Stimulated activated CD4-positive, alpha-beta T cell treated with anti-CD3 and anti-CD28 coated beads, Interleukin-4, amount 100 ng/mL, for 24 hours (primary cell): ENCODE results near the gene KRTAP2-4.
"Not testable (repeated sequence)": the region's sequence is repeated elsewhere in the genome, so short reads cannot be mapped to it uniquely, and the experiment has no call there.

Experiments used
- DNase-seq: peaks from one replicate; pipeline ENCODE4 v3.0.0-alpha.2; 2020

Gene KRTAP2-4

DNA sequence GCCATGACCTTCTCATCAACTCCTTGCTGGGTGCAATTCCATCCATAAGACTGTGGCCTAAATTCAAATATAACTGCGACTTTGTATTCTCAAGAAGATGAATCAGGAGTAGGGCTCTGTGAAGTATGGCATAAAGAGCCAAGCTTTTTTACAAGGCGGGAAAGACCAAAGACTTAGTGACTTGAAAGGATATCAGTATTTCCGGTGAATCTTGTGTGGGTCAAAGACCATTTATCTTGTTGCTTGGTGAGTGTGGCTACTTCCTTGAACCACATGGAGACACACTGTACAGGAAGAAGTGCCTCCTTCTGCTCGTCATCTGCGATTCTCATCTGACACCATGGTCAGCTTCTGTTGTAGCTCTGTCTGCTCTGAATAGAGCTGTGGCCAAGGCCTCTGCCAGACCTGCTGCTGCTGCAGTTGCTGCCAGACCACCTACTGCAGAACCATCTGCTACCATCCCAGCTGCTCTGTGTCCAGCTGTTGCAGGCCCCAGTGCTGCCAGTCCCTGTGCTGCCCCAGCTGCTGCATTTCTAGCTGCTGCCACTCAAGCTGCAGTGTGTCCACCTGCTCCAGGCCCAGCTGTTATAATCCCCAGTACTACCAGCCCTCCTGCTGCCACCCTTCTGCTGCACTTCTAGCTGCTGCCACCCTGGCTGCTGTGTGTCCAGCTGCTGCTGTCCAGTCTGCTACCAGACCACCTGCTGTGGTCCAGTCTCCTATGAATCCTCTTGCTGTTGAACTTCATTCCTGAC is 6.1 kb upstream of the KRTAP2-4 start:
- DNase-seq: no peak

- DNase-seq: no peak
Measured at GRCh38 chr17:41069031-41069430, 3.4 kb upstream of the KRTAP2-4 start.

DNA sequence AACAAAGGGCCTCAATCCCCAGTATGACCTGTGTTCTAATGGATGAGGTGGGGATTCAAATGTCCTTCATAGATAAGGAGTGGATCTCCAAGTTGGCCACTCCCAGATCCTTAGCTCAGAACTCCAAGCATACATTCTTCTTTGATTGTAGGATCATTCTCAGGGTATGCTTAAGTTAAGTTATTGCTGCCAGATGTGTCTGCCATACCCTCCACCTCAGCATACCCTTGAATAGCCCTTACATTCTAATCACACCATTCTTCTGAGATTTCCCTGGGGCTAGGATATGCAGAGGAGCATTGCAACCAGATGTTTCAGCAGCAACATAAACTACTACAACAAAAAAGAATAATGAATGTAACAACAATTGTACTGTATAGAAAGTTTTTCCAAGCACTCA is 1.6 kb upstream of the KRTAP2-4 start:
- DNase-seq: no peak

DNA sequence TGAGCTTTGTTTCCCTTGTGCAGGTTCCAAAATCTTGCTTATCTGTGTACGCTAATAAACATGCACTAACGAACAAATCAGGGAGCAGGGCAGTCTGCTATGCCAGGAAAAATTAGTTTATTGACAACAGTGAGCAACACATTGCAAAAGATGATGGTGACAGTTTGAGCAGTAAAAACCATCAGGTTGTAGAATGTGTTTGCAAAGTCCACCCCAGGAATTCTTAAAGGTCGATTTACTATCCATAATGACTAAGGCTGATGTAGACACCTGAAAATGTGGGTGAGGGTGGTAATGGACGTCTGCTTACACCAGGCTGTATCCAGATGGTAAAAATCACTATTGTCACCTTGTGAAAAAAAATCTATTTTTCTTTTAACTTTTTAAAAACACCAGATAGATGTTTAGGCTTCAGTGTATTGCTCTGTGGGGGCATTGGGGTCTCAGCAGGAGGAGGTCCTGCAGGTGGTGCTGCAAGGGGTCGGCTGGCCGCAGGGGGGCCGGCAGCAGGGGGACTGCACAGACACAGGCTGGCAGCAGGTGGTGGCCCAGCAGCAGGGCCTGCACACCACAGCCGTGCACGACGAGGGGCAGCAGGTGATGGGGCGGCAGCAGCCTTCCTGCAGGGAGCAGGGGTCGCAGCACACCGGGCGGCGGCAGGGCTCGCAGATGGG is 526 bp downstream of the KRTAP2-4 start:
- not testable (repeated sequence) for DNase-seq

- no peak for DNase-seq
Measured at GRCh38 chr17:41064301-41064700, 1.4 kb downstream of the KRTAP2-4 start.

- no peak for DNase-seq
Measured at GRCh38 chr17:41063449-41063848, 2.2 kb downstream of the KRTAP2-4 start.

DNA sequence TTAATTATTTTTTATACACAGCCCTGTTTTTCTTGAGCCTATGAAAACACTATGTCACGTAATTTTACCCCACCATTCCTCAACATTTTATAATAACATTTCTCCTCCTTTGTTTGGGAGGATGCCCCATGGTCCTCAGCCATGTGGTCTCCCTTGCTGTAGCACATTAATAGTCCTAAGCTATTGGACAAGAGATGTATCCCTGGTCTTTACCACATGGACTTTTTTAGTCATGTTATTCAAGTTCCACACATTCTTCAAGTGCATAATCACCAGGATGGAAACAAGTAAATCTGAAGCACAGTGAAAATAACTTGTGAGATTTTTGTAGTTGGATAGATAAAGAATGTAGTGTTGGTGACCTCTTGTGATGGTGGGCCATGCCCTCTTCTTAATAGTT is 3.7 kb downstream of the KRTAP2-4 start:
- no peak for DNase-seq

- no peak for DNase-seq
Measured at GRCh38 chr17:41060052-41060604, 5.6 kb downstream of the KRTAP2-4 start, which contains the start of gene KRTAP2-3. Gene KRTAP2-3, minus strand, starts transcription at chr17:41060114. Its CDS starts 64 bp downstream, at chr17:41060050.

- DNase-seq: not testable (repeated sequence)
Measured at GRCh38 chr17:41059276-41060051, 6.2 kb downstream of the KRTAP2-4 start.

DNA sequence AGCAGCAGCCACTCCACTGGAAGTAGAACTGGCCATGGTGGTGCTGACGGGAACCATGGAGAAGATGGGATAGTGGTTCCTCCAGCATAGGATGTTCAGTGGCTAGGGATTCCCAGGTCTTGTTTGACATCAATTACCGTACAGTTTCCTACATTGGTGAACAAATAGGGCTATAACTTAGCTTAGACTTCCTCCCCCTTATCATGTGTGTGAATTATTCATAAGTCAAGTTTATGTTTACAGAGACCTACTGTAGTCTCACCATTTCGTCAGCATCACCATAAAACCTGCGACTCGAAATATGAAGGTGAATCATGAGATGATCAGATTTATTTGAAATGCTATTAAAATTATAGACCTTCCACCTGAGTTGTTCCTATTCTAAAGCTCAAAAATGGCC is 6.9 kb downstream of the KRTAP2-4 start:
- no peak for DNase-seq

GRCh38 chr17:41057547-41057946 is 8.1 kb downstream of the KRTAP2-4 start:
- no peak for DNase-seq

- DNase-seq: not testable (repeated sequence)
Measured at GRCh38 chr17:41055130-41055529, 10.5 kb downstream of the KRTAP2-4 start, which contains the start of gene KRTAP2-2. Gene KRTAP2-2, minus strand, starts transcription at chr17:41055230. Its CDS starts 19 bp downstream, at chr17:41055211.

DNA sequence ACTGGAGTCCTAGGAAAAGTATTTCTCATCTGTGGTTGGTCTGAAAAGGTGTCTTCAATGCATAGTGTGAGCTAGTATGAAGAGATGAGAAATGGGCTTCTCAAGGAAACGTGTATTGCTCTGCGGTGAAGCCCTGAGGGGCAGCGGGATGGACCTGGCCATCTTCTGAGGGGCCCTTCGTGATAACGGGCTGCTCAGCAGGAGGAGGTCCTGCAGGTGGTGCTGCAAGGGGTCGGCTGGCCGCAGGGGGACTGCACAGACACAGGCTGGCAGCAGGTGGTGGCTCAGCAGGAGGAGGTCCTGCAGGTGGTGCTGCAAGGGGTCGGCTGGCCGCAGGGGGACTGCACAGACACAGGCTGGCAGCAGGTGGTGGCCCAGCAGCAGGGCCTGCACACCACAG is 11.1 kb downstream of the KRTAP2-4 start:
- DNase-seq: not testable (repeated sequence)

DNA sequence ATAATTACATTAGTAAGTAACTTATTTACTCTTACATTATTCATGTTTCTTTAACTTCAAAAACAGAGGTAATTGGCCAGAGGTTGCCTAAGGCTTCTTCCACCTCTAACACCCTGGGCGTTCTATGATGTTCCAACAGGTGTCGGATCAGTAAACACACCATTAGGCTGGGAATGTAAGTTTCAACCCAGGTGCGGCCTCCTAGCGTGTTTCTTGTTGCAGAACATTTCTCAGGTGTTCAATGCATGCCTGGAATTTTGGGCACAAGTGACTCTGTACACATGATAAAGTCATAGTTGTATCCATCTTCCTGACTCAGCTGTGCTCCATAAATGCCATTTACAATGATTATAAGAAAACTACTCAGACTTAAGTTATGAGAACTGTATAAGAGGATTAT is 11.7 kb downstream of the KRTAP2-4 start:
- no peak for DNase-seq

GRCh38 chr17:41052566-41052965 is 13.1 kb downstream of the KRTAP2-4 start:
- DNase-seq: no peak

GRCh38 chr17:41049110-41049509 is 16.6 kb downstream of the KRTAP2-4 start:
- no peak for DNase-seq

DNA sequence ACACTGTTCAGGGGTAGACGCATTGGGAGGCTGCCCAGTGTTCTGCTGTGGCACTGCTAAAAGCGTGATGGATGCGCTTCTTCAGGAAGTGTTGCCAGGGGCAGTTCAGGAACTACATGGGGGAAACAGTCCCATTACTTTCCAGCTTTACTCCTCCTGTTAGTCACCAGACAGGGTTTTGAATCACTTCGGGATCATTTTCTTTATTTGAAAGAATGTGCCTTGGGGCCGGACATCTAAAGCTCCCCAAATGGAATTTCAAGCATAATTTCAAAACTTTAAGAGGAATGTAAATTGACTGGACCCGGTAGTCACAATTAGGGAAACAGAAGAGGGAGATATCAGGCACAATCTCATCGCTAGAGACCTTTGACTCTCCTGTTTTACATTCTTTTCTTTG is 17.2 kb downstream of the KRTAP2-4 start:
- no peak for DNase-seq

- DNase-seq: not testable (repeated sequence)
Measured at GRCh38 chr17:41046735-41047465, 18.8 kb downstream of the KRTAP2-4 start, which contains the start of gene KRTAP2-1. Gene KRTAP2-1, minus strand, starts transcription at chr17:41047316. Its CDS starts 49 bp downstream, at chr17:41047267.

DNA sequence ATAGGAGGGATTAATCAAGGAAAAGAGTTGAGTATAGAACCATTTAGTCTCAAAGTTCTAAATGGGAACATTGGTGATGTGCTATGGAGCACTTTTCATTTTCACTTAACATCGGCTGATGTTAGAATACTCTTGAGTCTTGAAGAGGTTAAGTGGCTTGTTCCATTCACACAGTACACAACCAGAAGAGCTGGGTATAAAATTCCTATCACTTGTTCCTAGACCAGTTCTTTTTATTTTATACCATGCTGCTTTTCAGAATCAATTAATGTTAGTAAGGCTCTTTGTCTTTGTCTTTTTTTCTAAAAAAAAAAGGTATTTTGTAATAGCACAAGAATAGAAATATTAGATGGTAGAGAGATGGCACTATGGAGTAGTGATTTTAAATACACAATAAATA is 22.7 kb downstream of the KRTAP2-4 start:
- DNase-seq: no peak

GRCh38 chr17:41040783-41041571 is 24.7 kb downstream of the KRTAP2-4 start, which contains the start of gene KRTAP1-1:
Gene KRTAP1-1, minus strand, starts transcription at chr17:41041450. Its CDS starts 53 bp downstream, at chr17:41041397.
- DNase-seq: not testable (repeated sequence)

DNA sequence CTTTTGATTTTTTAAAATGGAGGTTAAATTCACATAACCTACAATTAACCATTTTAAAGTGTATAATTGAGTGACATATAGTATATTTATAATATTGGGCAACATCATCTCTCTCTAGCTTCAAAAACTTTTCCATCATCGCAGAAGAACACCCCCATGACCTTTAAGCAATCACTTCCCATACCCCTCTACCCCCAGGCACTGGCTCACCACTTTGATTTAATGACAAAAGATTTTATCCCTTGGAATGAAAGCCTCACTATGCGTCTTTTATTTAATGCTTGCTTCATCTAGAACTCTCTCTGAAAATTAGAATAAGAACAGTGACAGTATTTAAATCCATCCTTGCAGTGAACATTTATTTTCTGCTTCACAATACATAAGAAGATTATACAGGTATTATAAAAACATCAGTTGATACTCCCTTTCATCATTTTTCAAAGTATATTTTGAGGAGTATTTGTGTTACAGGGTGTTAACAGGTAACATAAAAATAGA is 27.8 kb downstream of the KRTAP2-4 start:
- no peak for DNase-seq
